HTR-8/SVneo (cell line): ENCODE data around the gene OR6J1.
A peak's percentile ranks its signal among the peaks of the same experiment; 100 is the strongest.
"Not testable (repeated sequence)": the region's sequence is repeated elsewhere in the genome, so short reads cannot be mapped to it uniquely, and the experiment has no call there.

ENCODE experiments used
- DNase-seq: peaks from one replicate; pipeline ENCODE4 v3.0.0; 2011; ENCODE audit warnings: low spot score, mixed read lengths; ENCODE audit not compliant: insufficient read length
- FAIRE-seq: peaks from 2 replicates; lab custom pipeline; 2011; peaks lifted over from hg19 to GRCh38; lab: Jason Lieb, UNC

Gene OR6J1

DNA sequence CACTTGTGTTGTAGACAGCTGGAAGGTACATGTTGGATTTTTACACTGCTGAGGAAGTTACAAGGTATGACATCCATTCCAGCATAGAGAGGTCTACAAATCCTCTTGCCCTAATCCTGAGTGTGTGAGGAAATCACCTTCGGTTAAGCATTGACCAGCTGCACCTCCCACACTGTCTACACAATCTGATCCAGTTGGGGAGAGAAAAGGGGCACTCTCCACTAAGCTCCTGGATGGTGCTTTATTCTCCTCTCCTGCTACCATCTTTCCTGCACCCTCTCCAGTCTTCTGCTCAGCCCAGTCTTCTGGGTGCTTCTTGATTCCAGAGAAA is at the start of gene OR6J1:
Gene OR6J1 (minus strand): TSS at position 48 of the 331 bp plus-strand sequence. CDS start 9,541 bp downstream, outside the sequence.
- FAIRE-seq (no peak), DNase-seq (no peak)

DNA sequence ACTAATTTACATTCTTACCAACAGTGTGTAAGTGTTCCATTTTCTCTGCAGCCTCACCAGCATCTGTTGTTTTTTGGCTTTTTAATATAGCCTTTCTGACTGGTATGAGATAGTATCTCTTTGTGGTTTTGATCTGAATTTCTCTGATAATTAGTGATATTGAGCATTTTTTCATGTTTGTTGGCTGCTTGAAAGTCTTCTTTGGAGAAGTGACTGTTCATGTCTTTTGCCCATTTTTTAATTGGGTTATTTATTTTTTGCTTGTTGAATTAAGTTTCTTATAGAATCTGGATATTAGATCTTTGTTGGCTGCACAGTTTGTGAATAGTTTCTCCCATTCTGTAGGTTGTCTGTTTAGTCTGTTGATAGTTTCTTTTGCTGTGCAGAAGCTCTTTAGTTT is 48.0 kb upstream of the OR6J1 start:
- FAIRE-seq (no peak), DNase-seq (no peak)

DNA sequence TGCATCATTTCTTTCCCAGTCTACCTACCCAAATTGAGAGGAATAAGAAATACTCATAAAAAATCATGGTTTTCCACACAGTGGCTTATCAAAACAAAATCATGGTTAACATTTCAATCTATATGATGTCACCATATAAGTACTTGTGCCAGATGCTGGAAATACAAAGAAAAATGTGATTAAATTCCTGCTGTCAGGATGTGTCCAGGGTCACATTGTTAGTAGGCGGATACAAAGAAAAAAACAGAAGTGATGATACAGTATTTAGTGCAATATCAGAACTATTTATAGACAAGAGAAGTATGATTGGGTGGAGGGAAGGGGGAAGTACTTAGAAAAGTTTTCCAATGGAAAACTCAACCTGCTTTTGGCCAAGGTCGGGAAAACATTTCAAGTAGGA is 47.0 kb upstream of the OR6J1 start:
- FAIRE-seq (no peak), DNase-seq (no peak)

DNA sequence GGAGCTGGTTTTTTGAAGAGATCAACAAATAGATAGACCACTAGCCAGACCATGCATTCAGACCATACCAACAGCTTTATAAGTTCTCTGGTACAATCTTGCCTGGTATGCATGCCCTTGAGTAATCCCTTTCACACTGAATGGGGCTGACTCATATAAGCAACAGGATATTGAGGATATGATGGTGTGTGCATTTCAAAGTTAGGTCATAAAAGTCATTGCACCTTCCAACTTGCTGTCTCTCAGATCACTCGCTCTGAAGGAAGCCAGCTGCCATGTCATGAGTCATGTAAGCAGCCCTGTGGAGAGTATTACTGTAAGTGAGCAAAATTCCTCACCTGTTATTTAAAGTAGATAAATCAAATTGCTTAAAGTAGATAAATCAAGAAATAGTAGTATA is 45.0 kb upstream of the OR6J1 start:
- FAIRE-seq (no peak), DNase-seq (peak; percentile 41)

DNA sequence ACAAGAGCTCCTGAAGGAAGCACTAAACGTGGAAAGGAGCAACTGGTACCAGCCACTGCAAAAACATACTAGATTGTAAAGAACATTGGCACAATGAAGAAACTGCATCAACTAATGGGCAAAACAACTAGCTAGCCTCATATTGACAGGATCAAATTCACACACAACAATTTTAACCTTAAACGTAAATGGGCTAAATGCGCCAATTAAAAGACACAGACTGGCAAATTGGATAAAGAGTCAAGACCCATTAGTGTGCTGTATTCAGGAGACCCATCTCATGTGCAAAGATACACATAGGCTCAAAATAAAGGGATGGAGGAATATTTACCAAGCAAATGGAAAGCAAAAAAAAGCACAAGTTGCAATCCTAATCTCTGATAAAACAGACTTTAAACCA is 43.8 kb upstream of the OR6J1 start:
- DNase-seq, FAIRE-seq: not testable (repeated sequence)

DNA sequence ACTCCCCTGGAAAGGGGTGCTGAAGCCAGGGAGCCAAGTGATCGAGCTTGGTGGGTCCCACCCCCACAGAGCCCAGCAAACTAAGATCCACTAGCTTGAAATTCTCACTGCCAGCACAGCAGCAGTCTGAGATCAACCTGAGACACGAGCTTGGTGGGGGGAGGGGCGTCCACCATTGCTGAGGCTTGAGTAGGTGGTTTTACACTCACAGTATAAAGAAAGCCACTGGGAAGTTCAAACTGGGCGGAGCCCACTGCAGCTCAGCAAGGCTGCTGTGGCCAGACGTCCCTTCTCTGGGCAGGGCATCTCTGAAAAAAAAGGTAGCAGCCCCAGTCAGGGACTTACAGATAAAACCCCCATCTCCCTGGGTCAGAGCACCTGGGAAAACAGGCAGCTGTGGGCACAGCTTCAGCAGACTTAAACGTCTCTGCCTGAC is 42.0 kb upstream of the OR6J1 start:
- FAIRE-seq, DNase-seq: not testable (repeated sequence)

DNA sequence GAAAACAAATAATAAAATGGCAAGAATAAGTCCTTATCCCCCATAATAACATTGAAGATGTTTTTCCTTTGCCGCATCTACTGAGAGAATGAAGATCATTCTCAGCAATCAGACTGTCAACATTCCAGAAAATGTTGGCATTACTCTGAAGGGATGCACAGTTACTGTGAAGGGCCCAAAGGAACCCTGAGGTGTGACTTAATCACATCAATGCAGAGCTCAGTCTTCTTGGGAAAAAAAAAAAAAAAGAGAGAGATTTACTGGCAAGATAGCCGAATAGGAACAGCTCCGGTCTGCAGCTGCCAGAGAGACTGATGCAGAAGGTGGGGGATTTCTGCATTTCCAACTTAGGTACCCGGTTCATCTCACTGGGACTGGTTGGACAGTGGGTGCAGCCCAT is 41.3 kb upstream of the OR6J1 start:
- no peak for DNase-seq
- no peak for FAIRE-seq

DNA sequence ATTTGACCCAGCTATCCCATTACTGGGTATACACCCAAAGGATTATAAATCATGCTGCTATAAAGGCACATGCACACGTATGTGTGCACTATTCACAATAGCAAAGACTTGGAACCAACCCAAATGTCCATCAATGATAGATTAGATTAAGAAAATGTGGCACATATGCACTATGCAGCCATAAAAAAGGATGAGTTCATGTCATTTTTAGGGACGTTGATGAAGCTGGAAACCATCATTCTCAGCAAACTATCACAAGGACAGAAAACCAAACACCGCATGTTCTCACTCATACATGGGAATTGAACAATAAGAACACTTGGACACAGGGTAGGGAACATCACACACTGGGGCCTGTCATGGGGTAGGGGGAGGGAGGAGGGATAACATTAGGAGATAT is 39.3 kb upstream of the OR6J1 start:
- not testable (repeated sequence) for DNase-seq, FAIRE-seq

DNA sequence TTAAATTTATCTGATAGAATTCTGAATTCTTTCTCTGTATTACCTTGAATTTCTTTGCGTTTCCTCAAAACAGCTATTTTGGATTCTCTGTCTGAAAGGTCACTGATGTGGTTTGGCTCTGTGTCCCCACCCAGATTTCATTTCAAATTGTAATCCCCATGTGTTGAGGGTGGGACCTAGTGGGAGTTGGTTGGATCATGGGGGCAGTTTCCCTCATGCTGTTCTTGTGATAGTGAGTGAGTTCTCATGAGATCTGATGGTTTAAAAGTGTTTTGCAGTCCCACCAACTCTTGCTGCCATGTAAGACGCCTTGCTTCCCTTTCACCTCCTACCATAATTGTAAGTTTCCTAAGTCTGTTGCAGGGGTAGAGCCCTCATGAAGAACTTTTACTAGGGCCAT is 34.1 kb upstream of the OR6J1 start:
- no peak for FAIRE-seq
- DNase-seq: no peak

DNA sequence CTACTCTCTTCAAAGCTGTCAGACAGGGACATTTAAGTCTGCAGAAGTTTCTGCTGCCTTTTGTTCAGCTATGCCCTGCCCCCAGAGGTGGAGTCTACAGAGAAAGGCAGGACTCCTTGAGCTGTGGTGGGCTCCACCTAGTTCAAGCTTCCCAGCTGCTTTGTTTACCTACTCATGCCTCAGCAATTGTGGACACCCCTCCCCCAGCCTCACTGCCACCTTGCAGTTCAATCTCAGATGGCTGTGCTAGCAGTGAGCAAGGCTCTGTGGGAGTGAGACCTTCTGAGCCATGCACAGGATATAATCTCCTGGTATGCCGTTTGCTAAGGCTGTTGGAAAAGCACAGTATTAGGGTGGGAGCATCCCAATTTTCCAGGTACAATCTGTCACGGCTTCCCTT is 33.4 kb upstream of the OR6J1 start:
- FAIRE-seq, DNase-seq: not testable (repeated sequence)

DNA sequence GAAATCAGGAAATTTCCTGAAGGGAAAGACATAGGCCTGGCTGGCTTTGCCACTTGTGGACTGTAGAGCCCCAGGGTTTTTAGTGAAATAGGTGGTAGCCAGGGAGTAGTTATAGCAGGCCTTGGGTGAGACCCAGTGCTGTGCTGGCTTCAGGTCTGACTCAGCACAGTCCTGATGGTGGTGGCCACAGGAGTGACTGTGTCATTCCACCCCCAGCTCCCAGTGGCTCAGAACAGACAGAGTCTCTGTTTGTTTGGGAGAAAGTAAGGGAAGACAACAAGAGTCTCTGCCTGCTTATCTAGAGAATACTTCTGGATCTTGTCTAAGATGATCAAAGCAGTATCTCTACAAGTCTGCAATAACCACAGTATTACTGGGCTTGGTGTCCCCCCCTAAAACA is 27.5 kb upstream of the OR6J1 start:
- no peak for DNase-seq
- FAIRE-seq: no peak

DNA sequence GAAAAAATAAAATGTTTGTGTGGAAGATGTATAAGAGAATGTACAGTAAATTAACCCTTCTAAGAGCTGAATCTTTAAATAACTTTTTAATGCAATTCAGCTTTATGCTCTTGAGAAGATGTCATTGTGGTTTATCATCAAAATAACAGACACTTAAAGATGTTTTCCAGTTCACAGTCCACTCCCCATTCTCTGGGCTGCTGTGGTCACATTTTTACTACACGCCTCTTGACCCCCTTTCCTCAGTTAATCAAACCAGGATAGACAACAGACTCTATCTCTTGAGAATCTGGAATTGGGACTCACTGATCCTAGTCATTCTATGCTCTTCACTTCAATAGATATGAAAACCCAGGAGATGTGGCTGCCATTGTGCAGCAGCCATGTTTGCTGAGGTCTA is 24.7 kb upstream of the OR6J1 start:
- no peak for FAIRE-seq
- no peak for DNase-seq

DNA sequence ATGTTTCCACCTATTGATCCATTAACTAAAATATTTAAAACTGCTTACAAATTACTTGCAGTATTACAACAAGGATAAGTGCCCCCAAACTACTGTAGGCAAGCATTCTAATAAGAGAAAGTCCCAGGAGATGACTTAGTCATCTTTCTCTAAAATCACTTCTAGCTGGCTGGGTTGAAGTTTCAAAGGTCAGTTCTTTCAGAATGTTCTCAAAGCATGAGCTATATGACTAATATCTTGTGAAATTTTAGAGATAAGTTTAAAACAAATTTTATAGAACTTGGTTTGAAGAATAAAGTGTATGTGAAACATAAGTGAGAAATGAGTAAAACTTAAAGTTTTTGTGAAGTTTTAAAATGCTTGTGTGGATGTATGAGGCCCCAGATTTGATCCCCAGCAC is 24.3 kb upstream of the OR6J1 start:
- FAIRE-seq (no peak), DNase-seq (no peak)

DNA sequence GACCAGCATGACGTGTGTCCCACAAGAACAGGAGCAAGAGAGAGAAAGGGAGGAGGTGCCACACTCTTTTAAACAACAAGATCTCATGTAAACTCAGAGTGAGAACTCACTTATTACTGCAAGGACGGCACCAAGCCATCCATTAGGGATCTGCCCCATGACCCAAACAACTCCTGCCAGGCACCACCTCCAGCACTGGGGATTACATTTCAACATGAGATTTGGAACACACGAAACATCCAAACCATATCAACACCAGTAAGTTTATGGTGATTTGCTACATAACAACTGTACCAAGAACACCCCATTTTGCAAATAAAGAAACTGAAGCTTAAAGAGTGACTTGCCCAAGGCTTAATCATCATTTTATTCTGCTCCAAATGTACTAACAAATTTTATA is 23.7 kb upstream of the OR6J1 start:
- FAIRE-seq: no peak
- DNase-seq: no peak

DNA sequence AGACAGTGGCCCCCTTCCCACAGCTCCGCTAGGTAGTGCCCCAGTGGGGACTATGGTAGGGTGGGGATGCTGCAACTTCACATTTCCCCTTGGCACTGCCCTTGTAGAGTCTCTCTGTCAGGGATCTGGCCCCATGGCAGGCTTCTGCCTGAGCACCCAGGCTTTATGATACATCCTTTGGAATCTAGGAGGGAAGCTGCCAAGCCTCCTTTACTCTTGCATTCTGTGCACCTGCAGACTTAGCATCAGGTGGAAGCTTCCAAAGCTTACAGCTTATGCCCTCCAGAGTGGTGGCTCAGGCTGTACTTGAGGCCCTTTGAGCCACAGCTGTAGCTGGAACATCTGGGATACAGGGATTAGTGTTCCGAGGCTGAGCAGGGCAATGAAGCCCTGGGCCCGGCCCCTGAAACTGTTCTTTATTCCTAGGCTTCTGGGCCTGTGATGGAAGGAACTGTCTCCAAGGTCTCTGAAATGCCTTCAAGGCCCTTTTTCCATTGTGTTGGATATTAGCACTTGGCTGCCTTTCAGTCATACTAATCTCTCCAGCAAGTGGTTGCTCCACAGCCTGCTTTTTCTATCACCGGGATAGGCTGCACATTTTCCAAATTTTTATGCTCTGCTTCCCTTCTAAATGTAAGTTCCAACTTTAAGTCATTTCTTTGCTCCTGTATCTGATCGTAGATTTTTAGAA is 22.2 kb upstream of the OR6J1 start:
- no peak for FAIRE-seq
- DNase-seq: no peak

DNA sequence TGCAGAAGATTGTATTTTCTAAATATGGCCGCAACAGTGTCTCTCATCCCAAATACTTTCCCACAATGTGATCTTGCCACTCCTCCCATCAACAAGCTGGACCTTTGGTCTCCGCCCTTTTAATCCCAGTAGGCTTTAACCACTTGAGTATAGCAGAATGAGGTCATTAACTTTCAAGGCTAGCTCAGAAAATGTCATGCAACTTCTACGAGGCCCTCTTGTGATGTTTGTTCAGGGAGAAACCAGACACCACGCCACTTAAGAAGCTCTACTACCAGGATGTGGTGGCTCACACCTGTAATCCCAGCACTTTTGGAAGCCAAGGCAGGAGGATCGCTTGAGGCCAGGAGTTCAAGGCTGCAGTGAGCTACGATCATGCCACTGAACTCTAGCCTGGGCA is 20.1 kb upstream of the OR6J1 start:
- FAIRE-seq: no peak
- no peak for DNase-seq

DNA sequence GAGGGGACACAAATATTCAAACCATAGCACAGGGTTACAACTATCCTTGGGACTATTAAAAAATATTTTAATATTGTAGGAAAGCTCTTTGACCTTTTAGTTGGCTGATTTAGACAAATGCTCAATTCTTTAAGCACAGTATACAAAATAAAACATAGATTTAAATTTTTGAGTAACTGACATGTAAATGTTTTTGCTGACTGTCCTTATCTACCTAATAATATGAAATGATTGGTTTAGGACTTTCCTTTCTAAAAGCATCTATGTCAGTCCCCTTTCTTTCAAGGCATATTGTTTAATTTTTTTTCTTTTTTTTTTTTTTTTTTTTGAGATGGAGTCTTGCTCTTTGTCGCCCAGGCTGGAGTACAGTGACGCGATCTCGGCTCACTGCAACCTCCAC is 16.5 kb upstream of the OR6J1 start:
- no peak for FAIRE-seq

DNA sequence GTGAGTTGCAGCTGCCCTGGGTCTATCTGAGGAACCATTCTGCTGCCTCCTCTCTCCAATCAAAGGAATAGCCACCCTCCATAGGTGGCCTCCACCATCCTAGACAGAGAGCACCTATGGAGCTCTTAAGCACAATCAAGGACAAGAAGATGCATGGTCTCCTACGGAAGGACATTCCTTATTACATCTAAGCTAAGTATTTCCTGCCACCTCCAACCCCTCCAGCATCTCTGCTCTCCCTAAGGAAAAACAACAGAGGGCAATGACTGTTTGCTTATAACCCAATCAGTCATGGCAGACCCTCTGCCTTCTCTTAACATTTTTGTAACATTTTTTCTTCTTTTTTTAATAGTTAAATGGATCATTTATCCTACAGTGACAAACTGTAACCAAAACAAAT is 14.8 kb upstream of the OR6J1 start:
- DNase-seq (no peak), FAIRE-seq (no peak)

More for the DNA sequence above, 16.5 kb upstream of the OR6J1 start:
- no peak for DNase-seq

DNA sequence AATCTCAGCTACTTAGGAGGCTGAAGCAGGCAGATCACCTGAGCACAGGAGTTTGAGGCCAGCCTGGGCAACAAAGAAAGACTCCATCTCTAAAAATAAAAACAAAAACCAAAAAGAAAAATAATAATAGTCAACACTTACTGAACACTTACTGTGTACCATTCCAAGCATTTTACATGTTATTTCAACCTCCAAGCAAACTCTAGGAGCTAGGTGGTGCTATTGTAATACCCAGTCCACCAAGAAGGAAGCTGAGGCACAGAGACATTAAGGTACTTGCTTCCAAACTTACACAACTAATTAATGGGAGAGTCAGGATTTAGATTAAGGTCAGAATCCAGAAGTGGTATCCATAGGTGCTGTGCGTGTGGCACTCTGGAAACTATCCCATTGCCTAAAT is 13.7 kb upstream of the OR6J1 start:
- DNase-seq: no peak
- FAIRE-seq: no peak

DNA sequence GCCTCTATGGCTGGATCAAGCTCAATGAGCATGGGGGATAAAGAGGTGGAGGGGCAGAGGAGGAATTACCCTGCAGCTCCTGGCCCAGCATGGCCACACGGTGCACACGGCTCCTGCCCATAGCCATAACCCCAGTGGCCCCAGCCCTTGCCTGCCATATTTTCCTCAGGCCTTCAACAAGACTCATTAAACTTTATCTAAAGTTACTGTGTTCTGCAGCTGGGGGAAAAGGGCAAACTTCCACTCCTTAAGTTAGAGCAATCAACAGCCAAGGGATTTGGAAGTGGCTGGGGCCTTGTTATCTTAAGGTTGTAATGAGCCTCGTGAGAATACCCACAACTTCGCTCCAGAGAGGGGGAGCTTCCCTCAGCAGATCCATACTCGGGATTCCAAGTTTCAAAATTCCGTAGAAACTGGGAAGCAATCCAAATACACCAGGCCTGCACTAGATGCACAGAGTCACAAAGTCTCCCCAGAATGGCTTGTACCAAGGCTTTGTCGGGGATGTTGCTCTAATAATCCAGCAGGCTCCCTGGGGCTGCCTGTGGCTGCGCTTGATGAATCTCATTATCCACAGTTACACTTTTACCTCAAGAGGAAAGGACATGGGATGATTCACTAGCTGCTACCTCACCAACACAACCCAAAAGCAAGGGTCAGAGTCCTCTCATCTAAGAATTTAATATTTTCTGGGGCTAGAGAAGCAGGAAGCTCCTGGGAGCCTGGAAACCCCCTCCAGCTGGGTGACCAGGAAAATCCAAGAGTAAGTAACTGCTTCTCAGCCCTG is 13.0 kb upstream of the OR6J1 start:
- FAIRE-seq (no peak), DNase-seq (no peak)

DNA sequence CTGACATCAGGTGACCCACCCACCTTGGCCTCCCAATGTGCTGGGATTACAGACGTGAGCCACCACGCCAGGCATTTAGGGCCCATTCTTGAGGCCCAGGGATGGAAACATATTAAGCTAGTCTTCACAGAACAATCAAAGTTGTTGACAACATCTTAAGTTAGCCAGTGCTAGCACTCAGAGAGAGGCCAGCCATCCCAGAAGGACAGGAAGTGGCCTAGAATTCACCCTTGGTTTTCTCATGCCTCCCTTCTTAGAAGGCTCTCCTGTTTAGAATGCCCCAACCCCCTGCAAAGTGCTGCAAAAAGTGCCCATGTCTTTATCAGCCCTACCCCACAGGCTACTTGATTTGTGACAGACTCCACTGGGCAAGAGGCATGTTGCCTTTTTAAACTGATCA is 12.1 kb upstream of the OR6J1 start:
- DNase-seq (no peak), FAIRE-seq (no peak)
